Measurements from ENCODE around the gene CFAP61.

GRCh38 chr20:20102716-20103258 lies 50.5 kb downstream of the CFAP61 start:
- TF ChIP-seq GATA3 (IDR thresholded peaks at IDR 0.05; ENCODE audit: low read depth, low read length) (no peak), GATA2 (IDR thresholded peaks at IDR 0.05; ENCODE audit: low read depth, low read length) (no peak)

Measured in SH-SY5Y (cell line).